ENCODE data around the gene TTC3. TPM values are rescaled to one million over a fixed set of nuclear protein-coding genes. Genes with fewer than 3 reads are reported as not detected.

The TTC3 gene
- total and polyA plus RNA-seq, 2 donors (not counting 1 experiment from before 2014, with no cell fraction given) = 42.0 to 163 TPM

DNA sequence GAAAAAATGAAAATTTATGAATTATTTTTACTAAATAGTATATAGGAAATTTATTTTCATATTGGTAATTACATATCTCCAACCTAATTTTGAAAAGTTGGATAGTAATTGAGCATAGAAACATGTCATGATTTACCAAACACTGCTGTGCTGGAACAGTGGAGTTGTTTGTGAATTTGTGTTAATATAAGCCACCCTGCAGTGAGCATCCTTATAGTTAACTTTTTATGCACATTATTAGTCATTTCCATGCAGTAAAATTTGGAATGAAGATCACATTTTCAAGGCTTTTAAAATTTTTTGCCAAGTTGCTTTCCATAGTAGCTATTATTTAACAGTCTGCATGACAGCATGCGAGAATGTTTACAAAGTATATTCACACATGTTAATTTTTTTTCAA is 115.8 kb downstream of the TTC3 start:
- Mint-ChIP-seq H3K9me3 (ENCODE audit: insufficient read depth) (no peaks in the 10 kb centered on the region), H3K27me3 (no peaks in the 10 kb centered on the region), H3K4me1 (no peaks in the 10 kb centered on the region), H3K4me3 (no peak overlapping the region), H3K27ac (no peak overlapping the region)
- H3K9me3 ChIP-seq (ENCODE audit: control extremely low read depth in 1 of 3, control insufficient read depth in 2 of 3, insufficient read depth in 1 of 3, low read length in 2 of 3) = no peaks in the 10 kb centered on the region
- H4K20me1 ChIP-seq (ENCODE audit: control insufficient read depth, insufficient read depth, low read length, poor library complexity, severe bottlenecking) = no peaks in the 10 kb centered on the region
- ChIA-PET CTCF (no interaction called here), POLR2A (no interaction called here)
- DNase-seq (no peak), ATAC-seq (ENCODE audit: low read depth) (no peak)
- no peaks in the 10 kb centered on the region for H3K27me3 ChIP-seq (replicated peaks in 1 of 4; ENCODE audit: control extremely low read depth in 1 of 4, control insufficient read depth in 3 of 4, insufficient read depth in 4 of 4, low read length in 3 of 4)
- no peak for TF ChIP-seq EZH2 (IDR thresholded peaks at IDR 0.05; ENCODE audit: borderline replicate concordance, insufficient read depth, low read depth, low read length, poor library complexity, severe bottlenecking)
- TF ChIP-seq, protein P1, sequence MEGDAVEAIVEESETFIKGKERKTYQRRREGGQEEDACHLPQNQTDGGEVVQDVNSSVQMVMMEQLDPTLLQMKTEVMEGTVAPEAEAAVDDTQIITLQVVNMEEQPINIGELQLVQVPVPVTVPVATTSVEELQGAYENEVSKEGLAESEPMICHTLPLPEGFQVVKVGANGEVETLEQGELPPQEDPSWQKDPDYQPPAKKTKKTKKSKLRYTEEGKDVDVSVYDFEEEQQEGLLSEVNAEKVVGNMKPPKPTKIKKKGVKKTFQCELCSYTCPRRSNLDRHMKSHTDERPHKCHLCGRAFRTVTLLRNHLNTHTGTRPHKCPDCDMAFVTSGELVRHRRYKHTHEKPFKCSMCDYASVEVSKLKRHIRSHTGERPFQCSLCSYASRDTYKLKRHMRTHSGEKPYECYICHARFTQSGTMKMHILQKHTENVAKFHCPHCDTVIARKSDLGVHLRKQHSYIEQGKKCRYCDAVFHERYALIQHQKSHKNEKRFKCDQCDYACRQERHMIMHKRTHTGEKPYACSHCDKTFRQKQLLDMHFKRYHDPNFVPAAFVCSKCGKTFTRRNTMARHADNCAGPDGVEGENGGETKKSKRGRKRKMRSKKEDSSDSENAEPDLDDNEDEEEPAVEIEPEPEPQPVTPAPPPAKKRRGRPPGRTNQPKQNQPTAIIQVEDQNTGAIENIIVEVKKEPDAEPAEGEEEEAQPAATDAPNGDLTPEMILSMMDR (IDR thresholded peaks at IDR 0.05) = no peak
- H3K79me2 ChIP-seq (ENCODE audit: control insufficient read depth, insufficient read depth, low read length) = no peaks in the 10 kb centered on the region
- no peak overlapping the region for H3K27ac ChIP-seq (ENCODE audit: low read length in 2 of 2)
- no peak overlapping the region for H3K4me2 ChIP-seq (replicated peaks; ENCODE audit: low read depth, low read length, poor library complexity, severe bottlenecking)
- no peaks in the 10 kb centered on the region for H3K4me1 ChIP-seq (ENCODE audit: control insufficient read depth in 2 of 2, insufficient read depth in 2 of 2, low read length in 2 of 2)
- H3K9ac ChIP-seq (ENCODE audit: low read length) = no peak overlapping the region
- intact Hi-C loops (cut with micrococcal nuclease) = no loop called here
- no peak overlapping the region for H2AFZ ChIP-seq (ENCODE audit: insufficient read depth, low read depth, low read length, poor library complexity, severe bottlenecking)
- no peak overlapping the region for H3K4me3 ChIP-seq (ENCODE audit: control extremely low read depth in 1 of 5, extremely low read depth in 1 of 5, insufficient read depth in 1 of 5, low read depth in 2 of 5, low read length in 4 of 5)
- H3K36me3 ChIP-seq (replicated peaks in 1 of 2; ENCODE audit: control extremely low read depth in 1 of 2, control insufficient read depth in 1 of 2, extremely low read depth in 1 of 2, insufficient read depth in 2 of 2, low read length in 1 of 2) = peaks cover 6 to 53% of the 10 kb centered on the region in 2 experiments
- no CpG with 5 or more reads among the region's 1 CpG for WGBS (ENCODE audit: insufficient coverage)

DNA sequence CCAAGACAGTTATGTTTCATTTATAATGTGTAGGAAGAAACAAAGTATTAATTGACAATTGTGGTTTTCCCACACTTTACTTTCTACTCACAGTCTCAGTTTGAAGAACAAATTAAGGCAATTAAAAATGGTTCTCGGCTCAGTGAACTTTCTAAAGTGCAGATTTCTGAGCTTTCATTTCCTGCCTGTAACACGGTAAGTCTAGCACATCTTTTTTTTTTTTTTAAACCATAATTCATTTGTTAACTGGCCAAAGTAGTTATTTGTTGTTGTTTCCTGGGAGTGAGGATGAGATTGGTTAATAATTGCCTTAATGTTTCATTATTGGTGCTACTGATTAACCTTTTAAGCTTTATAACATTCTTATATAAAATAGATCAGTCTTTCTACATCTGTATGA is 119.0 kb downstream of the TTC3 start:
- WGBS (ENCODE audit: insufficient coverage) = 80% methylated on average over 1 of the region's 2 CpGs

More for the DNA sequence above, 119.0 kb downstream of the TTC3 start:
- Histone ChIP-seq H3K9me3 (ENCODE audit: control extremely low read depth in 1 of 3, control insufficient read depth in 2 of 3, insufficient read depth in 1 of 3, low read length in 2 of 3) (no peaks in the 10 kb centered on the region), H3K79me2 (ENCODE audit: control insufficient read depth, insufficient read depth, low read length) (no peaks in the 10 kb centered on the region), H3K27ac (ENCODE audit: low read length in 2 of 2) (no peak overlapping the region), H3K4me1 (ENCODE audit: control insufficient read depth in 2 of 2, insufficient read depth in 2 of 2, low read length in 2 of 2) (no peaks in the 10 kb centered on the region), H3K4me2 (replicated peaks; ENCODE audit: low read depth, low read length, poor library complexity, severe bottlenecking) (no peak overlapping the region), H2AFZ (ENCODE audit: insufficient read depth, low read depth, low read length, poor library complexity, severe bottlenecking) (no peak overlapping the region), H3K36me3 (replicated peaks in 1 of 2; ENCODE audit: control extremely low read depth in 1 of 2, control insufficient read depth in 1 of 2, extremely low read depth in 1 of 2, insufficient read depth in 2 of 2, low read length in 1 of 2) (peaks cover 3 to 64% of the 10 kb centered on the region in 2 experiments), H3K4me3 (ENCODE audit: control extremely low read depth in 1 of 5, extremely low read depth in 1 of 5, insufficient read depth in 1 of 5, low read depth in 2 of 5, low read length in 4 of 5) (no peak overlapping the region), H3K9ac (ENCODE audit: low read length) (no peak overlapping the region), H3K27me3 (replicated peaks in 1 of 4; ENCODE audit: control extremely low read depth in 1 of 4, control insufficient read depth in 3 of 4, insufficient read depth in 4 of 4, low read length in 3 of 4) (no peaks in the 10 kb centered on the region), H4K20me1 (ENCODE audit: control insufficient read depth, insufficient read depth, low read length, poor library complexity, severe bottlenecking) (no peaks in the 10 kb centered on the region)
- TF ChIP-seq EZH2 (IDR thresholded peaks at IDR 0.05; ENCODE audit: borderline replicate concordance, insufficient read depth, low read depth, low read length, poor library complexity, severe bottlenecking) = no peak
- TF ChIP-seq, protein P1 (IDR thresholded peaks at IDR 0.05) = no peak
- POLR2A ChIA-PET = no interaction called here
- intact Hi-C loops (cut with micrococcal nuclease) = no loop called here
- CTCF ChIA-PET = no interaction called here
- DNase-seq = no peak
- H3K4me1 Mint-ChIP-seq = no peaks in the 10 kb centered on the region
- H3K9me3 Mint-ChIP-seq (ENCODE audit: insufficient read depth) = no peaks in the 10 kb centered on the region
- no peak for ATAC-seq (ENCODE audit: low read depth)
- H3K4me3 Mint-ChIP-seq = no peak overlapping the region
- no peak overlapping the region for H3K27ac Mint-ChIP-seq
- H3K27me3 Mint-ChIP-seq = no peaks in the 10 kb centered on the region

Measured in B cell (primary cell).